Inflammatory macrophage (primary cell): ENCODE measurements around the gene TPRG1.
A peak's percentile ranks its signal among the peaks of the same experiment; 100 is the strongest.

ENCODE experiments used
- DNase-seq, 2 donors: peaks; one replicate each; pipeline ENCODE4 v3.0.0-alpha.2; 2020 to 2022
- total RNA-seq, 18 experiments: gene quantifications; one replicate each; lab custom pipeline; 2026; ENCODE audit warnings: mixed read lengths in 6 of 18, inconsistent platforms in 2 of 18; lab: John Stamatoyannopoulos, UW

Gene TPRG1, protein sequence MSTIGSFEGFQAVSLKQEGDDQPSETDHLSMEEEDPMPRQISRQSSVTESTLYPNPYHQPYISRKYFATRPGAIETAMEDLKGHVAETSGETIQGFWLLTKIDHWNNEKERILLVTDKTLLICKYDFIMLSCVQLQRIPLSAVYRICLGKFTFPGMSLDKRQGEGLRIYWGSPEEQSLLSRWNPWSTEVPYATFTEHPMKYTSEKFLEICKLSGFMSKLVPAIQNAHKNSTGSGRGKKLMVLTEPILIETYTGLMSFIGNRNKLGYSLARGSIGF
- total RNA-seq: 10.2 to 84.8 (median 37.9) reads per million in 18 experiments

DNA sequence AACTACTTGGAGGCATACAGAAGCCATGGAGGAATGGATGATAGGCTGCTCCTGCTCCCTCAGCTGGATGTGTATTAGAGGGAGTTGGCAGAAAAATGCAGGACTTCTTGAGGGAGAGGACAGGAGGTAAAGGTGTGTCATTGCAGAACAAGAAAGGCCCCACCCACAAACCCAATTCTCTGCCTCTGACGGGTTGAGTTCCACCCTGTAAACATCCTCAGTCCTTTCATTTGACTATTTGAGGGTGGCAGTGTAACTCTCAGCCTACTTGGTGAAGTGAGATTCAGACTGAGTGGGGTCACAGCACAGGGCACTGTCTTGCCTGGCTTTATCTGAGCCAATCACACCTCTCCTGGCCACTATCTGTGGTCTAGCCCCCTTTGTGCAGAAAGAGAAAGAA is at the start of gene TPRG1:
Gene TPRG1, plus strand, starts transcription at position 265 of the 400 bp plus-strand sequence. CDS start 35,414 bp downstream, outside the sequence.
- no peak for DNase-seq

- no peak for DNase-seq
These were observed 49.7 kb upstream of the TPRG1 start for GRCh38 chr3:189122110-189122509.

DNA sequence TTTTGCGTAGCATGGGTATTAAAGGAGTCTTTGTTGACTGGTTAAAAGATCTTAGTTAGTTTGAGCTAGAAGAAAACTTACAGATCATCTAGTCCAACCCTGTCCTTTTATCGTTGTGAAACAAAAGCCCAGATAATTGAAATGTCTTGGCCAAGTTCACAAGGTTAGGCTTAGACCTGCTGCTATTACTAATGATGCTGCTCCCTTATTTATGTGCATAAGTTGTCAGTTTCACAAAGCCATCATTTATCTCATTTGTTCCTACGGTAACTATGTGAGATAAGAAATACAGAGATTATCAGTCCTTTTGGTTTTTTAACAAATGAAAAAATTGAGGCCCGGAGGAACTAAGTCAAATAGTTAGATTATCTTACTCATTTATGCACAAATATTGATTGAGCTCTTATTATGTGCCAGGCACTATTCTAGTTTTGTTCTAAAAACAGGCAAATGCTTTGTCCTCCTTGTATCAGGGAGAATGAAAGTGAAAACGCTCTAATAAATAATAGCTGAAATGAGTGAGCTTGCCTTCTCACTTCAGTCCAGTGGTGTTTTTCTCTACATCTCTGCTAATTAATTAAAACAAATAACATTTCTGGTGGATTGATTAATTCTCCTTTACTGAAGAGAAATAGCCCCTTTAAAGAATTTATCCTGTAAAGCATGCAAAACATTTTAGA is 49.1 kb upstream of the TPRG1 start:
- DNase-seq: no peak

DNA sequence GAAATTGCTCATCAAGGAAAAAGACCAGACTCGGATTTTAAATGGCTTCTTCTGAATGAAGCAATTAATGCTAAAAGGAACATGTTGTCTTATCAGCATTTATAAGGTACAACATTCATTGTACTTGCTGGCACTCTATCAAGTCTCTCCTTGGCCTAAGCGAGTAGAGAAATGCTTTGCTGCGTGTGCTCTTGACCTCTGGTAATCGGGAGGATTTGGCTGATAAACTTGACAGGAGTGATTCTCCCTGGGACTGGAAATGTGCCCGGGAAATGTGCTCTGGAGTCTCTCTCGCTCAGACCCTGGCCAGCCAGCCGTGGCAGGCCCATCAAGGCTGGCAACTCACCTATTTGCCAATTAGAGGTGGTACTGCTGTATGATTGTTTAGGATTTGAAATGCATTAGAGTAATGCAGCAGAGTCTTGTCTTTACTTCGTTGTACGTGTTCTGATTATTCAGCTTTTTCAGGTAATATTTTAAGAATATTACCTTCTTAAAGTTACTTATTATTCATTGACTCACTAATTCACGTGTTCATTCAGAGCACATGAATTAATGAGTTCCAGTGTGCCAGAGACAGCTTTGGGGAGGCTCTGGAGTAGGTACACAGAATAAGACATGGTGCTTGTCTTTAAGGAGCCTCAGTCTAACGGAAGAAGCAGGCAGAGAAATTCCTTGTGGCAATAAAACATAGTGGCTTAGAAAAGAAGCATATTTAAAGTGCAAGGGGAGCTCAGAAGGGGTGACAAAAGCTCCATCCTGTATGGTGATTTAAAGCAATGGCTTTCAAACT is 48.0 kb upstream of the TPRG1 start:
- no peak for DNase-seq

DNA sequence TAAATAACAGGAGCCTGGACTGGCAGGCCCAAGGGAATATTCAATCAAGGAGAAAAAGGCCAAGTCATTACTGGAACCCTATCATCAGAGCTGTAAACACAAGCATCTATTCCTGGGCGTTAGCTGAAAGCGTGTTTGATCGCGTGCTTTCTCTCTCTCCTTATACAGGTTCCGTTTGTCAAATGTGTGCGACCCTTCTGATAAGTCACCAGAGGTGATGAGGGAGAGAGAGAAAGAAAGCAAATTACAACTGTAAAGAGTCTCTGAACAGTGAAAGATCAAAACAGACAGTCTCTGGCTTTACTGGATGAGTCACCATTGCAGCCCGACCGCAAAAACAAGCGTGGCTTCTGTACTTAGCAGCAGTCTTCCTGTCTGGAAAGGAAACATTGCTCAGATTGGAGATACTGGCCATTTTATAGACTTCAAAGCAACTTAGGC is 39.5 kb upstream of the TPRG1 start:
- DNase-seq: peak; percentile 62 to 65

- peak; percentile 16 to 39 for DNase-seq
These were observed 38.9 kb upstream of the TPRG1 start for GRCh38 chr3:189132839-189133238.

DNA sequence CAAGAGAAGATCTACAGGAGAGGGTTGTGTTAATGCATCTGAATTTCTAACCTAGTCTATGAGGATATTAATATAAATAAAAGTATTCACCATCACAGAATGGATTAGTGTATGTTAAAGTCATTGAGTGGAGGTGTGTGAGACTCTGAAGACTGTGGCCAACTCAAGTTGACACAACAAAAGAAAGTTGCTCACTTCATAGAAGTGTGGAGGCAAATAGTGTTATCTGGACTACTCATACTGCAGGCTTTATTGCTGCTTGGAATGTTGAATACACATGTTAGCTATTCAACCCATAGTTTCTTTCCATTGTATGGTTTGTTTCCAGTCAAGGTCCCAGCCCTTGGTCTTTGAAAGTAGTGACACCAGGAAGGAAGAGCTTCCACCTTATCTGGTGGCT is 38.0 kb upstream of the TPRG1 start:
- DNase-seq: no peak

DNA sequence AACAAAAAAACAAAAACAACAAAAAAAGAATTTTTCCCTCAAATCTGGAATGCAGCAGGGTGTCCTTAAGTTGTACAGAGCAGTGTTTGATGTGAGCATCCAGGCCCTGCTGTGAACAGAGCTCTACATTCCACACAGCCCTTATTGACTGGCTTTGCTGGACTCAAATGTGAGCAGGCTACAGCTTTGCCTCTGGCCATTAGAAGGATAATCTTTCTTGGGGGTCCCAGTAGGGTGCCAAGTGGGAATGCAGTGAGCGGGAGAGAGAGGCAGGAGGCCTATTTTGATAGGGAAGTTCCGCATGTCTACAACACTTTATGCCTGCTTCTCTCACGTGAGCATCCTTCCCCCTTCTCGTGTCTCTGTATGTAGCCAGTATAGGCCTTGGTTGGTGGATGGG is 34.4 kb upstream of the TPRG1 start:
- DNase-seq: no peak

DNA sequence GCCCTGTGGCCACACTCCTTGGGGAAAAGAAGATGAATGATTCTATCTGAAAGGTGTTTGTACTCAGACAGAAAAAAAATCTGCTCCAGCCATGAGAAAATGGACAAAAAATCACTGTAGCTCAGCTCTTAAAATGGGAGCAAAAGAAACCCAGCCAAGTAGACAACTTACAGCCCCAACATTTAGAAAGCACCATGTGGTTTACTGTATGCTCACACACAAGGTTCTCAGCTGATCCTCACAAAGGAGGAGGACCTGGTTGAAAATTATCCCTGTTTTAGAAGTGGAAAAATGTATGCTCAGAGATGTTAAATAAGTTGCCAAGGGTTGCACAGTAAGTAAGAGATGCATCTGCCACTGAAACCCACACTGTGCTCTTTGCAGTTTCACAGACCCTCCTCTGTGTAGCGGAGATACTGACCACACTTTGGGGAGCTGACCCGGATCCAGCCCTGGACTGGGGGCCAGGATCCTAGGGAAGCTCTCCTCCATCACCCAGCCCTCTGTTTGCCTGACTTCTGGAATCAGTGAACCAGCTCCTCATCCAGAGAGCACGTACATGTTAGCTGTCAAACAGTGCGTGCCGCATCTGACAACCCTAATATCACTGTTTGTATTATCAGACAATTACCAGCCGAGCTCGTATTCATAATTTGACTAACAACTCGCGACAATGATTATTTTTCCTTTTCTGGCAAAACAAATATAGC is 32.7 kb upstream of the TPRG1 start:
- no peak for DNase-seq

GRCh38 chr3:189139611-189139940 is 32.2 kb upstream of the TPRG1 start:
- no peak for DNase-seq

GRCh38 chr3:189142527-189142926 is 29.2 kb upstream of the TPRG1 start:
- DNase-seq: no peak

DNA sequence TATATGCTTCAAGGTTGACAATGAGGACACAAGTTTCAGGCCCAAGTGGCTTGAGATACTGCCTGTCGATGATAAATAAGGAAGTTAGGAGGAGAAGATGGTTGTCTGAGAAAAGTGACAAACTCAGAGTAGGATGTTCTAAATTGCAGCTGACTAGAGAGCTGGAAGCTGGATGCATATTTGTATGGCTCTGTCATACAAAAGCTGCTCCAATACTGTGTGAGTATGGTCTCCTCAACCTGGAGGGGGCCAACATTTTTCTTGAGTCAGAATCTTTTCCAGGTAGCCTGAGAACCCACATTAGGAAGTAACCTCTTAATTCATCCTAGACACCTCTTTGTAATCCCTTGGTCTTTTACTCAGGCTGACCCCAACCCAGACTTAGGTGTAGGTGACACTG is 28.4 kb upstream of the TPRG1 start:
- DNase-seq: peak in 1 of 2 donors; percentile 11

- peak; percentile 22 to 31 for DNase-seq
These were observed 28.0 kb upstream of the TPRG1 start for GRCh38 chr3:189143771-189144170.

- peak; percentile 30 to 66 for DNase-seq
These were observed 27.1 kb upstream of the TPRG1 start for GRCh38 chr3:189144645-189145044.

GRCh38 chr3:189146848-189147247 is 24.9 kb upstream of the TPRG1 start:
- DNase-seq: no peak

DNA sequence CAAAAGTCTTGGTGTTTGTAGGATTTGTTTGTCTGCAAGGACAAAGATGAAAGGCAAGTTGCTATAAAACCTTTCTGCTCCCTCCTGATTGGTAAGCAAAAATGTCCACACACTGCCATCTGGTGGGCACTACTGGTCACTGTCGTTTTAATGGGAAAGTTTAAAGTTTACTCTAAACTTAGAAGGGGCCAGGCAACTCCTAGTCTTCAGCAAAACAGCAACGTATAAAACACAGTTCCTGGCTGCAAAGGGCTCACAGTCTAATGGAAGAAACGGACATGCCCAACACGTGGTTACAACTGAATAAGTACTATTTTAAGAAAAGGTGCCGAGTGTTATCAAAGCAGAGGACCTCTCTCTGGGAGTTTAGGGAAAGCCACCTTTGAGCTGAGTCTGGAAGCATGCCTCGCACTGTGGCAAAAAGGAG is 23.7 kb upstream of the TPRG1 start:
- DNase-seq: peak; percentile 55 to 75

GRCh38 chr3:189149203-189149602 is 22.6 kb upstream of the TPRG1 start:
- DNase-seq: no peak

DNA sequence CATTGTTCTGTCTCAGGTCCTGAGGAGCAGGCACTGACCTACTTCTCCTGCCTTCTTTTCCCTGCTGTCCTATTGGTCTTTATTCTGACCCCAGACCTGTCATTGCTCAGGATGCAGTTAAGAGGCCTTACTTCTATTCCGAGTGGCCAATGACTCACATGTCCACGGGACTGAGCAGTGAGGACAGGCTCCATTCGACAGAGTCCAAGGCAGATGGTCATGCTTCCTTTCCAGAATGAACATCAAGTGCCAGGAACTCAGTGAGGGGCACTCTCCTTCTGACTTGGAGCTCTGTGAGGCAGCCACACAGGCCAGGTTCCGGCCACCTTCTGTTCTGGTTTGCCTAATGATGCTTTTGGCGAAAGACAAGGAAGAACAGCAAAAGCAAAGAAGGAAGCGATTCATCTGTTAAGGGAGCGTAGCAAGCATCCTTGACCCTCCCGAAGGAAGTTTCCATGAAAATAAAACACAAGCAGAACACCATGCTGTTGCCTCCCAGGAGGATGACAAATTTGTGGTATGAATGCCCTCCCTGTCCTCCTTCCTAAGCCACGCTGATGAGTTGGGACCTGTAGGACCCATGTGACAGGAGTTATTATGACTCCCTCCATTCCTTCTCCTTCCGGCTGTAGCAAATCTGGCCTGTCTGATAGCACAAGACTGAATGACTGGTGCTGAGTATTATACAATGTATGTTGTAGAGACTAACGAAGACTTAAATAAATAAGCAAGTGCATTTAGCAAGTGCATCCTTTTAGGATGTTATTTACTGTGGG is 14.4 kb upstream of the TPRG1 start:
- DNase-seq: no peak

DNA sequence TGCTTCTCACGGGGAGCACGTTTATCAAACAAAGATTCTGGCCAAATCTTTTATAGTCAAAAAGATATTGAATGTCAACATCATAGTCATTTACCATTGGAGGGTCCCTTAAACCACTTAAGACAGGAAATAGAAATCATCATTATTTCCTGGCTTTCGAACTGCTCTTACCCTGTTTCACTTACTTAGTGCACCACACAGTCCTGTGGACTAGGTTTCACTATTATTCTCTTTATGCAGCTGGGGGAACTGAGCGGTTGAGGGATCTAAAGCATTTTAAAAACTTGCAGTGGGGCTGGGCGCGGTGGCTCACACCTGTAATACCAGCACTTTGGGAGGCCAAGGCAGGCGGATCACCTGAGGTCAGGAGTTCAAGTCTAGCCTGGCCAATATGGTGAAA is 13.7 kb upstream of the TPRG1 start:
- DNase-seq: no peak

DNA sequence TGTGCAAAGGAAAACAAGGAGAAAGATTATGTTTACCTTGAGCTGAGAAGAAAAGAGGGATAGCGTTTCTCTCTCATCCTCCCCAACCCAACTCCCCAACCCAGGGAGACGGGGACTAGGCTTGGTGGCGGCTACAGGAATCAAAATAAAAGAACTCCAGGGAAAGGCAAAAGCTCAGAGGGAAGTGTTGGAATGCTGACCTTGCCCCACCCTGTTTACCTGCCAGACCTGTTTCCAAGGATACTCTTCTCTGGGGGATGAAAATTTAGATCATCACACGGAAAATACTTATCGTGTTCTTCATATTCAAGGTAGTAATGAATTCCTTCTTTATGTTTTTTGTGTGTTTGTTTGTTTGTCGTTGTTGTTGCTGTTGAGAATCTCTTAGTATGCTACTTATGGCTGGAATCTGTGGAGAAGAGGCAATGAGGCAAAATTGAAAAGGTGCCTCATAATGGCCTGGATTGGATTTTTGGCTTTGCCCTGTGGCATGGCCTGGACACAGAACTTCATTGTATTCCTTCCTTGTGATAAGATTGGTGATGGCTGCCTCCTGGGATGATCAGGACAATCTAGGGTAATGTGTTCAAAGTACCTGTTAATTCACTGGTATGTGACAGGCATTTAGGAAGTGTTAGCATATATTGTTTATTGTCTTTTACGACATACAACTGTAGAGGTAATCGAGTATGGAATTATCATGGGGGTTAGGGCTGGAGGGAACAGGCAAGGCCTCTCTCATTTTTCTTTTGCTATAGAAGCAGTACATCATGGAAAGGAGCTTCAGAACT is 11.1 kb upstream of the TPRG1 start:
- DNase-seq: no peak

DNA sequence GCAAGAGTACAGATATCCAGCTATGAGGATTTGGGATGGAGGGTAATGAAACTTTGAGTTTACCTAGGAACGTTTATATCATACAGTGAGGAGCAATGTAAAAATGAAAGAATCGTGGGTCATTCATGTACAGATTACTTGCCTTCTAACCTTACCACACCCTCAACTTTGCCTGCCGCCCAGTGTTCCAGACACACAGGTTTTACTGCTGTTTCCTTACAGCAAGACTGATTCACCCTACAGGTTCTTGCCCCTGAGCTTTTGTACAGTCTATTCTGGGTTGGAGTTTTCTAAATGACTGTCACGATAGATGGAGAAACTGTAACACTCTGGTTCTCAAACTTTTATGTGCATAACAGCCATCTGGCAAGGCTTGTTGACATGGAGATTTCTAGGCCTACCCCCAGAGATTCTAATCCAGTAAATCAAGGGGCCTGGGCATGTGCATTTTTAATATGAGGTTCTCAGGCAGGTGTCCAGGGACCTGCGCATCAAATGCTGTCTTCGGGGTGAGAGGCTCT is 6.6 kb upstream of the TPRG1 start:
- DNase-seq: no peak
